ENCODE data around the gene POFUT1. TPM values are rescaled to one million over a fixed set of nuclear protein-coding genes. Genes with fewer than 3 reads are reported as not detected.
A peak's percentile ranks its signal among the peaks of the same experiment; 100 is the strongest.

Gene POFUT1
- polyA plus RNA-seq, 1 donor (not counting 4 experiments of a cell fraction or from before 2014, with no cell fraction given), result 25.1 TPM

DNA sequence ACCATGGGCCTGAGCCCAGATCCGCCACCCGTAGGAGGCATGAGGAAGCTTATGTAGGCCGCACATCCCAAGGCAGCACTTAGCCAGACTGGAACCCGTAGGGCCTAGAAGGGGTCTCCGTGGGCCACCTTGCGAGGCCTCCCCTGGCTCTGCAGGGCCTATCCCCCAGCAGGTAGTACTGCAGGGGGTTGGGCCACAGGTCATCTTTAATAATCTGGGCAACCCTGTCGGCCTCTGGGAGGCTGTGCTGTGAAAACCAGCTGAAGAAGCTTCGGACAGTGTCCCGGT, 18.6 kb upstream of the POFUT1 start:
- Histone ChIP-seq H3K9ac (ENCODE audit: control insufficient read depth, extremely low read depth, insufficient read depth, low read length) (no peak overlapping the region), H3K27me3 (ENCODE audit: control insufficient read depth, extremely low read depth, insufficient read depth, low read length) (no peaks in the 10 kb centered on the region), H3K4me3 (ENCODE audit: control insufficient read depth in 2 of 3, extremely low read depth in 1 of 3, insufficient read depth in 2 of 3, low read depth in 1 of 3, low read length in 3 of 3) (no peak overlapping the region), H3K79me2 (ENCODE audit: control insufficient read depth, insufficient read depth, low read length) (no peaks in the 10 kb centered on the region), H3K9me3 (ENCODE audit: control insufficient read depth, low read depth, low read length) (no peaks in the 10 kb centered on the region), H3K36me3 (ENCODE audit: control insufficient read depth in 2 of 2, extremely low read depth in 1 of 2, insufficient read depth in 2 of 2, low read length in 2 of 2) (peaks cover 0 to 4% of the 10 kb centered on the region in 2 experiments), H2AFZ (ENCODE audit: control insufficient read depth, low read length) (no peak overlapping the region), H3K9me1 (ENCODE audit: control insufficient read depth, extremely low read depth, insufficient read depth, low read length) (no peaks in the 10 kb centered on the region), H4K20me1 (ENCODE audit: control insufficient read depth, extremely low read depth, insufficient read depth, low read length) (peaks cover 1% of the 10 kb centered on the region), H3K4me1 (ENCODE audit: control insufficient read depth, extremely low read depth, insufficient read depth, low read length) (peaks cover 3% of the 10 kb centered on the region), H3K27ac (ENCODE audit: control insufficient read depth, insufficient read depth, low read length) (no peak overlapping the region), H3K4me2 (ENCODE audit: control insufficient read depth, extremely low read depth, insufficient read depth, low read depth, low read length) (no peak overlapping the region)
- dilution Hi-C loops (cut with MboI; ENCODE audit: extremely low pct_ligation_motif_present, low sequenced_read_pairs), result no loop called here
- DNase-seq (ENCODE audit: low read depth, low spot score) (no peak), FAIRE-seq (no peak)
- TF ChIP-seq, protein P1, sequence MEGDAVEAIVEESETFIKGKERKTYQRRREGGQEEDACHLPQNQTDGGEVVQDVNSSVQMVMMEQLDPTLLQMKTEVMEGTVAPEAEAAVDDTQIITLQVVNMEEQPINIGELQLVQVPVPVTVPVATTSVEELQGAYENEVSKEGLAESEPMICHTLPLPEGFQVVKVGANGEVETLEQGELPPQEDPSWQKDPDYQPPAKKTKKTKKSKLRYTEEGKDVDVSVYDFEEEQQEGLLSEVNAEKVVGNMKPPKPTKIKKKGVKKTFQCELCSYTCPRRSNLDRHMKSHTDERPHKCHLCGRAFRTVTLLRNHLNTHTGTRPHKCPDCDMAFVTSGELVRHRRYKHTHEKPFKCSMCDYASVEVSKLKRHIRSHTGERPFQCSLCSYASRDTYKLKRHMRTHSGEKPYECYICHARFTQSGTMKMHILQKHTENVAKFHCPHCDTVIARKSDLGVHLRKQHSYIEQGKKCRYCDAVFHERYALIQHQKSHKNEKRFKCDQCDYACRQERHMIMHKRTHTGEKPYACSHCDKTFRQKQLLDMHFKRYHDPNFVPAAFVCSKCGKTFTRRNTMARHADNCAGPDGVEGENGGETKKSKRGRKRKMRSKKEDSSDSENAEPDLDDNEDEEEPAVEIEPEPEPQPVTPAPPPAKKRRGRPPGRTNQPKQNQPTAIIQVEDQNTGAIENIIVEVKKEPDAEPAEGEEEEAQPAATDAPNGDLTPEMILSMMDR (optimal IDR thresholded peaks at IDR 0.05 in 1 of 3, IDR thresholded peaks at IDR 0.05 in 1 of 3, conservative IDR thresholded peaks at IDR 0.05 in 1 of 3; ENCODE audit: extremely low read depth in 1 of 3, insufficient read depth in 2 of 3, low read length in 3 of 3), result no peak
- no peak for TF ChIP-seq EZH2 (IDR thresholded peaks at IDR 0.05; ENCODE audit: low read length)

DNA sequence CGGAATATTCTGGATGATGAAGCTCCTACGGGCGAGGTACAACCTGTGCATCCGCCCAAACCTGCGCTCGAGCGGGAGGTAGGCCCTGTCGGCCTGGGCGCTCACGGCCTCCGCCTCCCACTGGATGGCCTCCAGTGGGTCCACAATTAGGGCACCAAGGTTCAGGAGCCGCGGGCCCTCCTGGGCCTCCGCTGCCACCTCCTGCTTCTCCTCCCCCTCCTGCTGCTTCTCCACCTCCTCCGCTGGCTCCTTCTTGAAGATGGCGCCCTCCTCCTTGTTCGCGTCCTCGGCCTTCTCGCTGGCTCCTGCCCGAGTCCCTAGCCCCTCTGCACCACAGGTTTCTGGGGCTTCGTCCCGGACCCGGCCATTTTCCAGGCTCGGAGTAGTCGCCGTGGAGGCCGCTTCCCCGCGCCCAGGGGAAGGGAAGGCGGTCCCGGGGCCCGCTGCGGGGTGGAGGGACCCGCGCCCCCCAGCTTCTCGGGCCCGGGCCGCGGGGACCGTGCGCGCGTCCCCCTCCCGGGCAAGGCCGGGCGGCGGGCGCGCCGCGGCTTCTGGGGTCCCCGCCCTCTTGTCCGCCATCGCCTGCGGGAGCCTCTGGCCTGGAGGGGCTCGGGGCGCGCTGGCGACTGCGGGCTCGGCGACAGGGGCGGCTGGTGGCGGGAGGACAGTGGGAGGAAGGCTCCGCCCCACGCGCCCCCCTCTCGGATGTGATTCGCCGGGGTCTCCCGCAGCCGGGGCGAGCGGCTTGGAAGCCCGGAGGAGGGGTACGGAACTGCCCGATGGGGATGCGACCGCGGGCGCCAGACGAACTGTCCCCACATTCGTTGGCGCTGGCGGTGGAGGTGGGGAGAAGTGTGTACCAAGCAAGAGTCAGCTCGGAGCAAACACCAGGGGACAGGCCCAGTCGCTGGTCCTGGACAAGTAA, 17.7 kb upstream of the POFUT1 start:
- TF ChIP-seq EZH2 (IDR thresholded peaks at IDR 0.05; ENCODE audit: low read length), result no peak
- TF ChIP-seq, protein P1 (optimal IDR thresholded peaks at IDR 0.05 in 1 of 3, IDR thresholded peaks at IDR 0.05 in 1 of 3, conservative IDR thresholded peaks at IDR 0.05 in 1 of 3; ENCODE audit: extremely low read depth in 1 of 3, insufficient read depth in 2 of 3, low read length in 3 of 3), result no peak
- no peak for DNase-seq (ENCODE audit: low read depth, low spot score)
- Histone ChIP-seq H3K79me2 (ENCODE audit: control insufficient read depth, insufficient read depth, low read length) (no peaks in the 10 kb centered on the region), H3K9ac (ENCODE audit: control insufficient read depth, extremely low read depth, insufficient read depth, low read length) (peak overlapping the region; percentile 62), H3K4me3 (ENCODE audit: control insufficient read depth in 2 of 3, extremely low read depth in 1 of 3, insufficient read depth in 2 of 3, low read depth in 1 of 3, low read length in 3 of 3) (peak overlapping the region; percentile 29 to 58 (median 39)), H3K9me1 (ENCODE audit: control insufficient read depth, extremely low read depth, insufficient read depth, low read length) (no peaks in the 10 kb centered on the region), H3K4me2 (ENCODE audit: control insufficient read depth, extremely low read depth, insufficient read depth, low read depth, low read length) (peak overlapping the region; percentile 58), H3K4me1 (ENCODE audit: control insufficient read depth, extremely low read depth, insufficient read depth, low read length) (peaks cover 3% of the 10 kb centered on the region), H3K9me3 (ENCODE audit: control insufficient read depth, low read depth, low read length) (no peaks in the 10 kb centered on the region), H3K27ac (ENCODE audit: control insufficient read depth, insufficient read depth, low read length) (no peak overlapping the region), H3K27me3 (ENCODE audit: control insufficient read depth, extremely low read depth, insufficient read depth, low read length) (no peaks in the 10 kb centered on the region), H3K36me3 (ENCODE audit: control insufficient read depth in 2 of 2, extremely low read depth in 1 of 2, insufficient read depth in 2 of 2, low read length in 2 of 2) (peaks cover 0 to 6% of the 10 kb centered on the region in 2 experiments), H4K20me1 (ENCODE audit: control insufficient read depth, extremely low read depth, insufficient read depth, low read length) (peaks cover 2% of the 10 kb centered on the region), H2AFZ (ENCODE audit: control insufficient read depth, low read length) (peak overlapping the region; percentile 85)
- no peak for FAIRE-seq
- dilution Hi-C loops (cut with MboI; ENCODE audit: extremely low pct_ligation_motif_present, low sequenced_read_pairs), result no loop called here
